GM19328 (cell line): Measurements from ENCODE around the gene LIPH.
"Not testable (repeated sequence)": the region's sequence is repeated elsewhere in the genome, so short reads cannot be mapped to it uniquely, and the experiment has no call there.

Experiments
- ATAC-seq: cut with Tn5 transposase; IDR thresholded peaks from one replicate; pipeline ENCODE4 v1.9.1; 2021; ENCODE audit warnings: mild to moderate bottlenecking, moderate library complexity; ENCODE audit not compliant: unreplicated experiment

The LIPH gene

DNA sequence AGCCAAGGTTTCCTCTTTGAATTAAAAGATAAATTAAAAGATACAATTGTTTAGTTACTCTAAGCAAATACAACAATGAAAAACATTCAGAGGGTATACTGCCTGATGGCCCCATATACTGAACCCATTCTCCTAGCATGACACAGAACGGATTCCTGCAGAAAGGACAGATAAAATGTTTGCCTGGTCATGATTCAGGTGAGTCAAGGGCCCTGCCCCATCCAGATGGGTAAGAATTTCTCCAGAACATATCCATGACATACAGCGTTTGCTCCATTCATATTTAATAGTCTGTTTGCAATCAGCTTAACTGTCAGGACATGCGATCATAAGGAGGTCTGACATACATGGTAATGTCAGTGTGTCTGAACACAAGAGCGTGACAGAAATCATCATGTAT is 62.1 kb downstream of the LIPH start:
- no peak for ATAC-seq

DNA sequence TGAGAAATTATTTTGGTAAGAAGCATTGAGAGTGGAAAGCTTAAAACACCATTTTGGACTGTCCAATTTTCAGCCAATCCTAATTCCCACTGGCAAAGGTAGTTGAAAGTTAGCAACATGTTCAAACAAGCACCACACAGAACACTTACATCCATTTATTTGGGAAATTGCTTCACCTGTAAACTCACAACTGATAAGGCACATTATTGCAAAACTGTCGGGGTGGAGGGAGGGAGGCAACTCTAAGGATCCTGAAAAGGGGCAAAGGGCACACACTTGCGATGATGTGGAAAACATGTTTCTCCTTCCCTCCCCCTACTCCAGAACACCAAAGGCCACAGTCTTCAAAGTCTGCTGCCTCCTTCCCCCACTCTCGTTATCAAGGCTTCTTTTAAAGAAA is 62.9 kb downstream of the LIPH start:
- ATAC-seq: no peak

DNA sequence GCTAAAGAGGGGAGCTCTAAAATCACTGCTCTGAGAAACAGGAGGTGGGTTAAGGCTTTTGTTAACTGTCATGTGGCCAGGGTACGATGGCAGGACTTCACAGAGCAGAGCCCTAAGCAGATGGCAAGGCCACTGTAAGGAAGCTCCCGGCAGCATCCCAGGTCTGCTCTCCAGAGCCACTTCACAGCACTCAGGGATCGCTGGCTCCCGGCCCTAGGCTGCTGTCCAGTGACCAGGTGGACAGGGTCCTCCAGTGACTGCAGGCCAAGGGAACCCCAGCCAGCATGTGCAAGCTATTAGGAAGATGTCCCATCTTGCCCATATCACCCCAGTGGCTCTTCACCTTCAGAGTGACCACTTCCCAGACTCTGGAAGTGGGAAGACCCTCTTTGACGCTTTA is 63.9 kb downstream of the LIPH start:
- no peak for ATAC-seq

DNA sequence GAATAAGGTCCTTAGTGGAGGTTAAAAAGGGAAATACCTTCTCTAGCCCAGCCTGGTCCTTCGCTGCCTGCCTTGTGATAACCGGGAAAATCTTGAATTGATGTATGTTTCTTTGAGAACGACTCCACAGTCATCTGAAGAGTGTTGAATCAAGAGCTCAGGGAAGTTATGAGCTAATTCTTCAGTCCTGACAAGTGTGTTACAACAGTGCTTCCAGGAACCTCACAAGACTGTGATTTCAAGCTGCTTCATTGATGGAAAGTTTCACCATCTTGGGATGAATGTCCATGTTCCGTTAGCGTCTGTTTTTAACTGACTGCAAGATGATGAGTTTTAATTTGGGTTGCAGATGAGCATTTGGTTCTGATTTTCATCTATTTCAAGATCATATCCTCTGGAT is 66.0 kb downstream of the LIPH start:
- no peak for ATAC-seq

DNA sequence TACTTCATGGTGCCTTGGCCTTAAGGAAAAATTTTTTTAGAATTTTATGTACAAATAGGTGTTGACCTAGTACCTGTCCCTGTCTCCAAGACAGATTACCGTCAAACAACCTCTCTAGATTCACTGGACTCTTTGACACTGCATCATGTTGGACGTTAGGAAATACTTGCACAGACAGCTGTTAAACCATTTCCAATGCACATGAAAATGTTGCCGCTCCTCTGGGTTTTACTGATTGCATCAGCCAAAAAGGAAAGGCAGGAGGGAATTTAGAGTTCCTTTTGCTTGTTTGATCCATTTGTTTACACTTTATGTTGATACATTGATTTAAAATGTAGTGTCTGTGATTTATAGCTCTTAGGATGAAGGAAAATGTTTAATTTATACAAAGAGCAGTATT is 68.1 kb downstream of the LIPH start:
- ATAC-seq: no peak

DNA sequence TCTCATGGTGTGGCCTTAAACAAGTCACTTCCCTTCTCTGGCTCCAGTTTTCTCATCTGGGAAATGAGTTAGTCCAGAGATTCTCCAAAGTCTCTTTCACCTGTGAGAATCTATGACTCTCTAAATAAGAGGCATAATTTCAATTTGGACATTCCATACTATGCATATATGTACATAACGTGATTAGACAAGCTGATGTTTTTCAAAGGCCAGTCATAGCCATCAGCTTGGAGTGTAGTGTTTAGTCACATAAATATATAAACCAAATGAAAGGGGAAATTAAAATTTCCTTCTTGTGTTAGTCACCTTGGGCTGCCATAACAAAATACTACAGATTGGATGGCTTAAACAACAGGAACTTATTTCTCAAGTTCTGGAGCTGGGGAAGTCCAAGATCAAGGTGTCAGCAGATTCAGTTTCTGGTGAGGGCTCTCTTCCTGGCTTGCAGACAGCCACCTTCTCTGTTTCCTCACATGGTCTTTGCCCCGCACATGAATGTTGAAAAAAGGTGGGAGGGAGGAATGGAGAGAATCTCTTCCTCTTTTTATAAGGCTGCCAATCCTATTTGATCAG is 72.9 kb downstream of the LIPH start:
- no peak for ATAC-seq

DNA sequence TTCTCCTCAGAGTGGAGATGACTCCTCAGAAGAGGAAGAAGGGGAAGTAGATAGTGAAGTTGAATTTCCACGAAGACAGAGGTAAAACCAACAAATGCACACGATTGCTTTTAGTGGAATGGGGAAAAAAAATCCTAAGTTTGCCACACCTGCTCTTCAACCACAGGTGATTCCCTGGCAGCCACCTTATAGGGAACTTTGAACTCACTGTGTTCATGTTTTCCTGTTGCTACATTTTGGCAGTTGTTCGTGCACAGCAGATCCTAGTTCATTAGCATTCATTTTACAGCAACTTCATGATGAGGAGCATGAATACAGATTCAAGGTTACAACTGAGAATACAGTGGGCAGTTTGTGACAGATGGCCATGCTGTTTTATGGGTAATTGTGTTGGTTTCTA is 75.1 kb downstream of the LIPH start:
- ATAC-seq: no peak

DNA sequence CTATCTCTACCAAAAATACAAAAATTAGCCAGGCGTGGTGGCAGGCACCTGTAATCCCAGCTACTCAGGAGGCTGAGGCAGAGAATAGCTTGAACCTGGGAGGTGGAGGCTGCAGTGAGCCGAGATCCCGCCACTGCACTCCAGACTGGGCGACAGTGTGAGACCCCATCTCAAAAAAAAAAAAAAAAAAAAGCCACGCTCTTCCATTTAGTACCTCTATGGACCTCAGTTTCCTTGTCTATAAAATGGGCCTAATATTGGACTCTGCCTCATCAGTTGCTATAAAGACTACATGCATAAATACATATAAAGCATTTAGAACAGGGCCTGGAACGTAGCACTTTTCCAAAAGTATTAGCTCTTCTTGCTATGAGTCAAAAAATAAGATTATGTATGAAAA is 77.5 kb downstream of the LIPH start:
- ATAC-seq: not testable (repeated sequence)

DNA sequence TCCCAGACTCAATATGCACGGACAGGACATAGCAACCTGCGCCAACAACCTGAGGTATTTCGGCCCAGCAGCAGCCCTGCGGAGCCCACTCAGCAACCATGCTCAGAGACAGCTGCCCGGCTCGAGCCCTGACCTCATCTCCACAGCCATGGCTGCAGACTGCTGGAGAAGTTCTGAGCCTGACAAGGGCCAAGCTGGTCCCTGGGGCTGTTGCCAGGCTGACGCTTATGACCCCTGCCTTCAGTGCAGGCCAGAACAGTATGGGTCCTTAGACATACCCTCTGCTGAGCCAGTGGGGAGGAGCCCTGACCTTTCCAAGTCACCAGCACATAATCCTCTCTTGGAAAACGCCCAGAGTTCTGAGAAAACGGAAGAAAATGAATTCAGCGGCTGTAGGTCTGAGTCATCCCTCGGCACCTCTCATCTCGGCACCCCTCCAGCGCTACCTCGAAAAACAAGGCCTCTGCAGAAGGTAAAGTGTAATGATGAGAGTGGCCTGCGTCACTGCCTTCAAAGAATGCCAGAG is 79.0 kb downstream of the LIPH start:
- no peak for ATAC-seq

DNA sequence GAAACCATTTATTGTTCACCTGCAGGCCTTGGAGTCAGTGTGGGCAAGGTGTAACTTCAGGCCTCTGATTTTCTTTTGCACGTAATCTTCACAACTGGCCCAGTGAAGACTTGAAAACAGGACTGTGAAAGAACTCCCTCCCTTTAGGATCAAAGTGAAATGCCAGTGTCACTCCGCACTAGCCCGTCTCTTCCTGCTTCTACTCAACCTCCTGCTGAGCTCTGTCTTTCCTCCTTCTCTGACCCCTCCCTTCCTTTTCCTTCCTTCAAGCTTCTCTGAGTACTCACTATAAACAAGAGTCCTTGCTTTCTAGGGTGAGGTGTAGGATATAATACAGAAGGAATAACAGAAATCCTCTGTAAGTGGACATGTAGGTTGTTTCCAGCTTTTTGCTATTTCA is 82.1 kb downstream of the LIPH start:
- no peak for ATAC-seq

DNA sequence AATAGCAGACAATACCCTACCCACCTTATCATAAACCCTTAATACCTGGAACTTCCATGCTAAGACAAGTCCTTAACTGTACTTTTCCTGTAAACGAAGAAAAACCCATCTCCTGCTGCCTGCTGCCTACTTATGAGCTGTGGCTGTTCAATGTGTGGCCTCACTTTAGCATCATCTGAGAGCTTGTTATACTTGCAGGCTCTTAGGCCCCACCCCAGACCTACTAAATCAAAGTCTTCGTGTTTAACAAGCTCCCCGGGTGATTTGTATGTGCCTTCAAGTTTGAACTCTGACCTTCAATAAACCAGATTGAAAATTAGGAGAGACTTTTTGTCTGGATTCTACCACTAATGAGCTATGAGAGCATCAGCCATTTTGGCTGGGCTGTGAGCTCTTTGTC is 82.8 kb downstream of the LIPH start:
- no peak for ATAC-seq

DNA sequence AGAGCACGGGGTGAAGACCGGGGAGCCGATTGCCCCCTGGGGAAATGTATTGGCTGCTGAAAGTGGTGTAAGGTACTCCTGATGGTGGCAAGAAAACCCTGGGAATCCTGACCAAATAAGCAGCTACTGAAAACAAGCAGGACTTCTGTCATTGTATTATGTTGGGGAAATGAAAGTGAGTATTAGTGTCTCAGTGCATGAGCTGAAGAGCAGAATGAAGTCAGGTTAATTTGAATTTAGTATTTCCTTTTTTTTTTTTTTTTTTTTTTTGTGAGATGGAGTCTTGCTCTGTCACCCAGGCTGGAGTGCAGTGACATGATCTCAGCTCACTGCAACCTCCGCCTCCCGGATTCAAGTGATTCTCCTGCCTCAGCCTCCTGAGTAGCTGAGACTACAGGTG is 86.3 kb downstream of the LIPH start:
- ATAC-seq: not testable (repeated sequence)

DNA sequence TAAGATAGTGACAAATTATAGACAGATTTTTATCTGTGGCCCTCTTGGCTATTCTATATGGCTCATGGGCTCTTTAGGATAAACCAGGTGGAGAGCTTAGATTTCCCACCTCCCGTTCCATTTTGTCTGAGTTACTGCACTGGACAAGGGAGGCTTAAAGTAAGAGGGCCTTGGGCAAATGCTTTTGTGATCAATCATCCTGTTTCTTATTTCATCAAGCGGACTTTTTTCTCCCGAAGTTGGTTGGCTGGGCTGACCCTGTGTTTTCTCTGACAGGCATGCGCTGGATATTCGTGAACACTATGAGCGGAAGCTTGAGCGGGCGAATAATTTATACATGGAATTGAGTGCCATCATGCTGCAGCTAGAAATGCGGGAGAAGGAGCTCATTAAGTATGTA is 86.9 kb downstream of the LIPH start:
- no peak for ATAC-seq

DNA sequence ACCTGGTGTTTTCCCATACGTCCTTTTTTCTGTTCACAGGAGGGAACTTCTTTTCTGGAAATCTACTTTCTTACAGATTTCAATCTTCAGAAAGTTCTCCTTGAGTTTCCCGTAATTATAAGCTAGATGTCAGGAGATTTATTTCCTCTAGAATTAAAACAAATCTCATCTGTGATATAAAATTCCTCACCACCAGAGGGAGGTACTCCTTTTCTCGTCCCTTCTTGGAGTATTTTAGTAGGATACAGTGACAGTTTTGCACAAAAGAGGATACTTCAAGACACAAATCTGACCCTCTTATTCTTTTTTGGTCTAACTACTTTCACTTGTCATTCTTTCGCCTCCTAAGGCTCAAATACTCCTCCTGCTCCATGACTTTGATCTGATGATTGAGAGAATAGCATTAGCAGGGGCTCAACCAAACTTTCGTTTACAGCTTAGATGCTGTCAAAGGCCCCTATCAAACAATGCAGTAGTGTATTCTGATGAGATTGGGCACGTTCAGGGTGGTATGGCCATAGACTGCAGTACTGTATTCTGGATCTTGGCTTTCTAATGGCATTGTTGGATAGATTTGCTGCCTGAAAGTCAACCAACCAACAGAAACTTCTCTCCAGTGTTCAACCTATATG is 91.6 kb downstream of the LIPH start:
- no peak for ATAC-seq

DNA sequence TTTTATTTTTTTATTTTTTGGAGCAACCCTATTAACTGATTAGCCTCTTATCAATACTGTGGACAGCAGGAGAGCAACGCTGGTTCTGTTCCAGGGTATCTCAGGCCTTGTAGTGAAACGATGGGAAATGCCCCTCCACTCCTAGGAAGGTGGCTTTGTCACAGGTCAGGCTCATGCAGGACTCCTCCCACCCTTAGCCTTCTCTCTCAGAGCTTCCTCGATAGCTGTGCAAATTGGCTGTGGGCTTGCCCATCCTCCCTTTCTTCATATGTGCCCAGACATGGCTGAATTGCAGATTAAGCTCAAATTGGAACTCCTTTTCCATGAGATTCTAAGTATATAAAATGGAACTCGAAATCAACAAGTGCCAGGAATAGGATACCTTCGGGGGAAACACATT is 92.1 kb downstream of the LIPH start:
- no peak for ATAC-seq

DNA sequence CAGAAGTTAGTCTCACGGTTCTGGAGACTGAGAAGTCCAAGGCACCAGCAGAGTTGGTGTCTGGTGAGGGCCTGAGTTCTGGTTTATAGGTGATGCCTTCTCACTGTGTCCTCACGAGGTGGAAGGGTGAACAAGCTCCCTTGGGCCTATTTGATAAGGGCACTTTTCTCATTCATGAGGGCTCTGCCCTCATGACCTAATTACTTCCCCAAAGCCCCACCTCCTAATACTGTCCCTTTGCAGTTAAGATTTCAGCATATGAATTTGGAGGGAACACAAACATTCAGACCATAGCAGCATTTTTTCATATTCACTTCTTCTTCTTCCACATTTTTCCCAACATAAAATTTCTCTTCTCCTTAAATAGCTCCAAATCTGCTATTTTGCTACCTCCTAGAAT is 95.0 kb downstream of the LIPH start:
- no peak for ATAC-seq
